NCI-H1436 (cell line): Measurements from ENCODE around the gene MIEN1.
A peak's percentile ranks its signal among the peaks of the same experiment; 100 is the strongest.
"Not testable (repeated sequence)": the region's sequence is repeated elsewhere in the genome, so short reads cannot be mapped to it uniquely, and the experiment has no call there.

Source experiments
- DNase-seq: peaks from one replicate; lab custom pipeline; 2025; lab: John Stamatoyannopoulos, UW

MIEN1 gene

DNA sequence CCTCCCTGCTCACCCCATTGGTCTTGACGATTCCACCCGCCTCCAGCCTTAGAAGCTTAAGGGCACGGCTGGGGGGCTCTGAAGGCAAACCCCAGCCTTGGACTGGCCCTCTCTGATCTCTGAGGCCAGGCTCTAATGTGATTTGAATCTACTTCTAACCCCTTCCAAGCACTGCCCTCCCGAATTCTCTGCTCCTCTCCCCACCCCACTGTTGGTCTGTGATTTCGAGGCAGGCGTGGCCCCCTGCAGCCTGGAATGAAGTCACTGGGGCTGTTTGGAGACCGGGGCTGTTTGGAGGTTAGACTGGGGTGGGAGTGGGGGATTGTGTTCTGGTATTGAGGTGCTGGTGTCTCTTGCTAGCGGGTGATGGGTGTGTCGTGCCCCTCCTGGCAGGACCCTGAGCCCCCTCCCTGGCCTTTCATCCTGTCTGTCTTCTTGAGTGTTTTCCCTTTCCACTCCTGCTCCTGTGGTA, 9.6 kb upstream of the MIEN1 start:
- no peak for DNase-seq

DNA sequence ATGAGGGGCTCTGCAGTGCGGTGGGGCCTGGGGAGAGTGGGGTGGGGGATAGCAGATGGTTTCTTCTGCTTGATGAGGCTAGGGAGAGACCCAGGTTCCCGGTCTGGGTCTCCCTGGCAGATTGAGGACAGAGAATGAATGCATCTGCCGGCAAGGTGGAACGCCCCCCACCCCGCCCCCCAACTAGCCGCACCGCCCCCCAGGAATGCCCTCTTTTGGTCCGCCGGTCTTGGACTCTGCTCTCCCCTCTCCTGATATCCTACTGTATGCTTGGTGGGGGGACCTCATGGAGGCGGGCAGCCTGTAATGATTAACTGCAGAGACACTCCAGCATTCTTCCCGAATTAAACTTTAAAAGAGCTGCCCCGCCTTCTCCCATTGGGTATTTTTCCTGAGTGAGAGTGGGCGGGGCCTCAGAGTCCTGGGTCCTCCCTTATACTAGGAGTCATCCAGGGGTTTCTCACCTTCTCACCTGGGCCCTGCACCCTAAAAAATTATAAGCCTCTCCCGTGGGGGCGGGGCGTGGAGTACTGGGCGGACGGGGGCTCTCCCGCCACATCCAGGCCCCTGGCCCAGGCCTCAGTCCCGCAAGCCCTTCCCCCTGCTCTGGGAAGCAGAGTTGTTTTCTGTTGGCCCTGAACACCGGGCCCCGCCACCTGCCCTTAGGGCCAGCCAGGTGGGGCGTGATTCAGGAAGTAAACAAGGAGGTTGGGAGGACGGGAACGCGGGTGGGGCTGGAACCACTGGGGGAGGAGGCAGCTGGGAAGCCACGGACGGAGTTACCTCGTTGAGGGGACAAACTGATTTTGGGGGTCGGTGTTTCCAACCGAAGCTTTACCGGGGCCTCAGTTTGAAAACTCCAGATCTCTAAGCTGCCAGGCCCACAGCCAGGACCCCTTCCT, 8.9 kb upstream of the MIEN1 start:
- DNase-seq = peak; percentile 56

DNA sequence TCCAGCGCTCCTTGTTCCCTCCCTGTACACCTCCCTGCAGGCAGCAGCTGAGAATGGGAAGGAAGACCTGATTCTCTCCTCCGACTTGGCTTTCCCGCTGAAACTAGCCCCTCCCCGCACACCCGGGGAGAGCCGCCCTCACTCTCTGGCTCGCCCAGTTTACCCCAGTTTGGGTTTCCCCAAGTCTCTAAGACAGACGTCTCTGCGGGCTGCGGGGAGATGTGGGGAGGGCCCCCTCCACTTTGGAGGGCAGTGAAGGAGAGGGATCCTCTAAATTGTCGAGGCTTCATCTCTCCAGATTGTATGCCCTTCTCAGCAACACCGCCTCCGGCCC, 8.2 kb upstream of the MIEN1 start:
- DNase-seq = peak; percentile 31

DNA sequence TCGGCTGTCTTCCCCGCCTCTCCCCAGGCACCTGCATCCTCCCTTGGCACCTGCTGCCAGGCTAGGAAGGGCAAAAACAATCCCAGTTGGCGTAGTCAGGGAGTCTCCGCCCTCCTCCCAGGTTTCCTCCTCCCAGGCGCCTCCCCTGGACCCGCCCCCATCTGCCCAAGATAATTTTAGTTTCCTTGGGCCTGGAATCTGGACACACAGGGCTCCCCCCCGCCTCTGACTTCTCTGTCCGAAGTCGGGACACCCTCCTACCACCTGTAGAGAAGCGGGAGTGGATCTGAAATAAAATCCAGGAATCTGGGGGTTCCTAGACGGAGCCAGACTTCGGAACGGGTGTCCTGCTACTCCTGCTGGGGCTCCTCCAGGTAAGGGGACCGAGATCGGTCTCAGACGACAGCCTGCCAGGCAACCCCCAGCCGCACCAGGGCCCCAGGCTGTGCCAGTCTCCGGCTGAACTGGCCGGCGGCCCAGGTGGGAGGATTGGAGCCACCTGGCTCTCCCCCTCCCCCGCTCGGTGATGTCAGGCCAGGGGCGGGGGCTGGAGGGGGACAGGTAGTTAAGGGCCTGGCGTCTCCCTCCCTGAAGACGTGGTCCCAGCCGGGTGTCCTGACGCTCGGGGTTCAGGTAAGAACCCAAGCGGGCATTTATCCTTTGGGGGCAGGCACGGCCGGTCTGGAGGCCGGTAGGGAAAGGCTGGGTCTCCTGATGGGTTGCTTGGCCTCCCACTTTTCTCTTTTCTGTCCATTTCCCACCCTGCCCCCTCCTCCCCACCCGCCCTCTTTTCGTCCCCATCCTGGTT, 7.6 kb upstream of the MIEN1 start, which contains the start of gene GRB7:
GRB7 (plus strand) TSS at position 179 of the 808 bp plus-strand sequence. CDS start 4,364 bp downstream, outside the sequence.
- DNase-seq = peak; percentile 72

DNA sequence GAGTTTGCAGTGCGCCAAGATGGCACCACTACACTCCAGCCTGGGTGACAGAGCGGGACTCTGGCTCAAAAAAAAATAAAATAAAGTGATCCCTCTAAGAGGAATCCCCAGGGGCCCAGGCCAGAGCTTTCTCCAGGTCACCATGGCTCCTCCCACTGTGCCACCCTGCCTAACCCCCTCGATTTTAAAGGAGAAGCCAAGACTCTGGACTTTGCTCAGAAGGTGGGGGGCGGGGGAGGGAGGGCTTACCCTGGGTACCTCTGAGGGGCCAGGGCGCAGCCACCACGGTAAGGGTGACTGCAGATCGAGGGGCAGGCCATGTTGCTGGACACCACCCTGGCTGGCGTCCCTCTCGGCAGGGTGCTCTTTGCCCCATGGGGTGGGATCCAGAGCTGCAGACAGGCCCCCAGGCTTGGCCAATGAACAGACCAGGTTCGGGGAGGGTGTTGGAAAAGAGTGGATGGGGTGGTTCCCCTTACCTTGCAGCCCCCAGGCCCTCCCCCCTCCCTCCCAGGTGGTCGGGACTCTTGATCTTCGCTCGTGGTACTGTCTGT, 7.0 kb upstream of the MIEN1 start:
- no peak for DNase-seq

DNA sequence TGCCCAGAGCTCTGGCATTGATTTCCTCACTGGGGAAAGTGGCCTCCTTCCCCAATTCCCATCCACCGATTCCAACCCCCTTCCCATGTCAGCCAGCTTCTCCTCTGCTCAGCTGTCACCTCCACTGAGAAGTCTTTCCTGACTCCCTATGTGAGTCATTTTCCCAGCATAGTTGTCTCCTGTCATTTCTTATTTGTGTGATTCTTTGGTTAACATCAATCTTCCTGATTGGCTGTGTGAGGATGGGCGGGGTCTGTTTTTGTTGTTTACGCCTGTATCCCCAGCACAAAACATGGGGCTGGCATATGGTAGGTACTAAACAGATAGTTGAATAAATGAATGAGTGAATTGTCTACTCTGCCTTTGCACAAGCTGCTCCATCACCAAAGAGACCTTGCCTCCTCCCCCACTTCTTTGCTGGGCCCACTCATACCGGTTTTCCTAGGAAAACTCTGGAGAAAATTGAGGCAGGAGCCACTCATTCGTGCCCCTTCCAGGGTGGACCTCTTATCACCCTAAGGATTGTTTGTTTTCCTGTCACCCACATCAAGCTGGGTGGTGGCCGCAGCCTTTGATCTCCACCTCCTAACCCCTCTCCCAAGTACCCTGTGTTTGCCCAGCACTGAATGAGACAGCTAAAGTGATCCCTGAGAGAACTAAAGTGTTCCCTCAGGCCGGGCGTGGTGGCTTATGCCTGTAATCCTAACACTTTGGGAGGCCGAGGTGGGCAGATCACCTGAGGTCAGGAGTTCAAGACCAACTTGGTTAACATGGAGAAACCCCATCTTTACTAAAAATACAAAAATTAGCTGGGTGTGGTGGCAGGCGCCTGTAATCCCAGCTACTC, 6.2 kb upstream of the MIEN1 start:
- DNase-seq = no peak

DNA sequence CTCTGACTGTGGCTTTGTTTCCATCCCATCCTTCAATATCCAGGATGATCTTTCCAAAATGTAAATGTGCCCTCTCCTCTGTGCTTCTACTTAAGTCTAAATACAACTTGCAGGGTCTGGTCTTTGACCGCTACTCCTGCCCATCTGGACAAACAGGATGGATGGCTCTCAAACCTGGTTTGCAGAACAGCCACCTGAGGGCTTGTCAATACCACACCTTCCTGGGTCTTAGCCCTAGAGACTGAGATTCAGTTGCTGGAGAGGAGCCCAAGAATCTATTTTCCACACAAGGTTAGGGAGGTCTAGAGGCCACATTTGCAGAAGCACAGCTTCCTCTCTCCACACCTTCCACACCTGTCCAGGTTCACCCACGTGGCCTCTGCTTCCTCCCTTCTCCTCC, 5.5 kb upstream of the MIEN1 start:
- no peak for DNase-seq

DNA sequence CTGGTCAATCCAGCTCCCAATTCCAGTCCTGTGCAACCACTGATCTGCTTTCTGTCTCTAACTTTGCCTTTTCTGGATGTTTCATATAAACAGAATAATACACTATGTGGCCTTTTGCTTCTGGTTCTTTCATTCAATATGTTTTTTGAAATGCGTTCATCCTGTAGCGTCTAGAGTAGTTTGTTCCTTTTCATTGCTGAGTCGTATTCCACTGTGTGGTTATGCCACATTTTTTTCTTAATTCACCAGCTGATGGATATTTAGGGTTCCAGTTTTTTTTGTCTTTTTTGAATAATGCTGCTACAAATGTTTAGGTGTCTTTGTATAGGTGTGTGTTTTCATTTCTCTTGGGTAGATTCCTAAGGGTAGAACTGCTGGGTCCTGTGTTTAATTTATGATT, 2.3 kb upstream of the MIEN1 start:
- no peak for DNase-seq

DNA sequence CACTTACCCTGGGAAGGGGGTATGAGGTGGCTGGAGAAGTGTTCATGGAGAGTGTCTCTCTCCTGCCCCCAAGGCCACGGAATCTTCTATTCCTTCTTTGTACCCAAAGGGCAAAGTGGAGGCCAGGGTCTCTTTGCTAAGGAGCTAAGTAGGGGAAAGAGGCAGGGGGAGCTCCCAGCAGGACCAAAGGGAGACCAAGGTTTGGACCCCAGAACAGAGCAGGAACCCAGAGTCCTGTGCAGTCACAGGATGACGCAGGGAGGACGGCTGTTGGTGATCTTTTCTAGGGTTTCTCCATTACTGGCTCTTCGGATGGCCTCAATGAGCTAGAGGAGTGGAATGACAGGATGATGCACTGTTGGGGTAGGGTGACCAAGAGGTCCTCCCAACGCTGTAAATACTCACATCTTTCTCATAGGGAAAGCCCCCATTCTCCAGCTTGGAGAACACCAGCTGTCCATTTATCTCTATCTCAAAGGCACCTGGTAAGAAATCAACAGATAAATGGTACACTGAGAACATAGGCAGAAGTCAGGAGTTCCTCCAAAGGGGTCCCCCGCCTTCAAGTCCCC, 966 bp downstream of the MIEN1 start:
- DNase-seq = no peak

DNA sequence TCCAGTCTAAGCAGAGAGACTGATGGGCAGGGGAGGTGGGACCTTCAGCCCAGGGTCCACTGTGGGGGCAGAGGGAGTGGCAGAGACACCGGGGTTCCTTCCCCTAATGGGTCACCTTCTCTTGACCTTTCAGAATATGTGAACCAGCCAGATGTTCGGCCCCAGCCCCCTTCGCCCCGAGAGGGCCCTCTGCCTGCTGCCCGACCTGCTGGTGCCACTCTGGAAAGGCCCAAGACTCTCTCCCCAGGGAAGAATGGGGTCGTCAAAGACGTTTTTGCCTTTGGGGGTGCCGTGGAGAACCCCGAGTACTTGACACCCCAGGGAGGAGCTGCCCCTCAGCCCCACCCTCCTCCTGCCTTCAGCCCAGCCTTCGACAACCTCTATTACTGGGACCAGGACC, 2.8 kb downstream of the MIEN1 start:
- DNase-seq = no peak

DNA sequence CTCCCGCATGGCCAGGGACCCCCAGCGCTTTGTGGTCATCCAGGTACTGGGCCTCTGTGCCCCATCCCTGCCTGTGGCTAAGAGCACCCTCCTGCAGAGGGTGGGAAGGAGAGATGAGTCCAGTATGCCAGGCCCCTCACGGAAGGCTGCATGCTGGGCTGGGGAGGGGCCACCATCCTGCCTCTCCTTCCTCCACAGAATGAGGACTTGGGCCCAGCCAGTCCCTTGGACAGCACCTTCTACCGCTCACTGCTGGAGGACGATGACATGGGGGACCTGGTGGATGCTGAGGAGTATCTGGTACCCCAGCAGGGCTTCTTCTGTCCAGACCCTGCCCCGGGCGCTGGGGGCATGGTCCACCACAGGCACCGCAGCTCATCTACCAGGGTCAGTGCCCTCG, 3.7 kb downstream of the MIEN1 start:
- no peak for DNase-seq

DNA sequence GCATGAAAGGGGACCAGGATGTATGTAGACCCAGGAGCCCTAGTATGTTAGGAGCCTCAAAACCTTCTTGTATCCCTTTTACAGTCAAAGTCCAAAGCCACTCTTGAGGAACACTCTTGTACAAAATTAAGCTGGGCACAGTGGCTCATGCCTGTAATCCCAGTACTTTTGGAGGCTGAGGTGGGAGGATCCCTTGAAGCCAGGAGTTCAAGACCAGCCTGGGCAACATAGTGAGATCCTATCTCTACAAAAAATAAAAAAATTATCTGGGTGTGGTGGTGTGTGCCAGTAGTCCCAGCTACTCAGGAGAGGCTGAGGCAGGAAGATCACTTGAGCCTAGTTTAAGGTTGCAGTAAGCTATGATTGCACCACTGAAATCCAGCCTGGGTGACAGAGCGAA, 4.4 kb downstream of the MIEN1 start:
- not testable (repeated sequence) for DNase-seq

DNA sequence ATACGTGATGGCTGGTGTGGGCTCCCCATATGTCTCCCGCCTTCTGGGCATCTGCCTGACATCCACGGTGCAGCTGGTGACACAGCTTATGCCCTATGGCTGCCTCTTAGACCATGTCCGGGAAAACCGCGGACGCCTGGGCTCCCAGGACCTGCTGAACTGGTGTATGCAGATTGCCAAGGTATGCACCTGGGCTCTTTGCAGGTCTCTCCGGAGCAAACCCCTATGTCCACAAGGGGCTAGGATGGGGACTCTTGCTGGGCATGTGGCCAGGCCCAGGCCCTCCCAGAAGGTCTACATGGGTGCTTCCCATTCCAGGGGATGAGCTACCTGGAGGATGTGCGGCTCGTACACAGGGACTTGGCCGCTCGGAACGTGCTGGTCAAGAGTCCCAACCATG, 5.6 kb downstream of the MIEN1 start:
- no peak for DNase-seq

DNA sequence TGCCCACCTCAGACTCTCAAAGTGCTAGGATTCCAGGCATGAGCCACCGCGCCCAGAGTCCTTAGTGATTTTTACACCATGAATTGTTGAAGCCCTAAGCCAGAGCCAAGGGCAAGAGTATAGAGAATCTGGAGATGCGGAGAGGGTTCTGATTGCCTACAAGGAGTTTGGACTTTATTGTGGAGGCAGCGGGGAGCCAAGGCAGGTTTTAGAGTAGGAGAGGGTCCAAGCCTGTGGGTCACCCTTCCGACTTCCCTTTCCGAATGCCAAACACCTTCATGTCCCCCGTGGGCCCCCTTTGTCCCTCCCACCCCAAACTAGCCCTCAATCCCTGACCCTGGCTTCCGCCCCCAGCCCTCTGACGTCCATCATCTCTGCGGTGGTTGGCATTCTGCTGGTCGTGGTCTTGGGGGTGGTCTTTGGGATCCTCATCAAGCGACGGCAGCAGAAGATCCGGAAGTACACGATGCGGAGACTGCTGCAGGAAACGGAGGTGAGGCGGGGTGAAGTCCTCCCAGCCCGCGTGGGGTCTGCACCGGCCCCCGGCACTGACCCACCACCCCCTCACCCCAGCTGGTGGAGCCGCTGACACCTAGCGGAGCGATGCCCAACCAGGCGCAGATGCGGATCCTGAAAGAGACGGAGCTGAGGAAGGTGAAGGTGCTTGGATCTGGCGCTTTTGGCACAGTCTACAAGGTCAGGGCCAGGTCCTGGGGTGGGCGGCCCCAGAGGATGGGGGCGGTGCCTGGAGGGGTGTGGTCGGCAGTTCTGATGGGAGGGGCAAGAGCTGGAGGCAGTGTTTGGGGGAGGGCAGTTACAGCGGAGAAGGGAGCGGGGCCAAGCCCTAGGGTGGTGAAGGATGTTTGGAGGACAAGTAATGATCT, 7.1 kb downstream of the MIEN1 start:
- no peak for DNase-seq

DNA sequence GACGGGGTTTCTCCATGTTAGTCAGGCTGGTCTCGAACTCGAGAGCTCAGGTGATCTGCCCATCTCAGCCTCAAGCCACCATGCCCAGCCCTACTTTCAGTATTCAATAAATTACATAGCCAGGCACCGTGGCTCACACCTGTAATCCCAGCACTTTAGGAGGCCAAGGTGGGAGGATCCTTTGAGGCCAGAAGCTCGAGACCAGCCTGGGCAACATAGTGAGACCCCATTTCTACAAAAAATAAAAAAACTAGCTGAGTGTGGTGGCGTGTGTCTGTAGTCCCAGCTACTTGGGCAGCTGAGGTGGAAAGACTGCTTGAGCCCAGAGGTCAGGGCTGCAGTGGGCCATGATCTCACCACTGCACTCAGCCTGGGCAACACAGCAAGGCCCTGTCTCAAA, 8.2 kb downstream of the MIEN1 start:
- no peak for DNase-seq

DNA sequence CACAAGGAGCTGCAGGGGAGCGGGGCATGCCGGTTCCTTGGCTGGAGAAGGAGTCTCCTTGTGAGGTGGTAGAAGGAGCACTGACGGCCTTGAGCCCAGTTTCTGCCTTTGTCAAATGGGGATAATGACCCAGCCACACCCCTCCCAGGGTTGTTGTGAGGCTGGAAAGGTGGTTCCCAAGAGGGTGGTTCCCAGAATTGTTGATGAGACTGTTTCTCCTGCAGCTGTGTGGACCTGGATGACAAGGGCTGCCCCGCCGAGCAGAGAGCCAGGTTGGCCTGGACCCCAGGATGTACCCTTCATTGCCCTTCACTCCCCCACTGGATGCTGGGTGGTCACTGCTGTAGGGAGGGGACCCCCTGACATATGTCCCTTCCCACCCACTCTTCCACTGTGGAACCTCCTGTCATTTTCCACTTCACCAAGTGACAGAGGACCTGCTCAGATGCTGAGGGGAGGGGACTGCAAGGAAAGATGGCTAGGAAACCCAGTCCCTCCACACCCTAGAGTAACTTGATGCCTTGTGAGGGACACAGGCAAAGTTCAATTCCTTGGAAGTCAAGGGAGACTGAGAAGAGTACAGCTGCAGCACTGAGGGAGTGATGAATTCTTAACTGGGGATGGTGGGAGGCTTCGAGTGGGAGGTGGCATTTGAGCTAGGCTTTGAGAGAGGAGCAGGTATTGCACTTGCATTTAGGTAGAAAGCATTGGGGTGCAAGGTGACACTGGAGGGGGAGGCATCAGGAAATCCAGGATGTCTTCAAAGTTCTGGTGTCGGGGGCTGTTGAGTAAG, 10.6 kb downstream of the MIEN1 start:
- DNase-seq = no peak

DNA sequence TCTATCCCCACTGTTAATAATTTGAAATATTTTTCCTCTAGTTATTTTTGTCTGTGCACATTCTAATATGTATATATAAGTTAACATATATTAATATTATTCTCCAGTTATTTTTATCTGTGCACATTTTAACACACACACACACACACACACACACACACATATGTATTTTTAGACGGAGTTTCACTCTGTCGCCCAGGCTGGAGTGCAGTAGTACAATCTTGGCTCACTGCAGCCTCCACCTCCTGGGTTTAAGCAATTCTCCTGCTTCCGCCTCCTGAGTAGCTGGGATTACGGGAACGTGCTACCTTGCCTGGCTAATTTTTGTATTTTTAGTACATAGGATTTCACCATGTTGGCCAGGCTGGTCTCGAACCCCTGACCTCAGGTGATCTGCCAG, 12.7 kb downstream of the MIEN1 start:
- DNase-seq = no peak

DNA sequence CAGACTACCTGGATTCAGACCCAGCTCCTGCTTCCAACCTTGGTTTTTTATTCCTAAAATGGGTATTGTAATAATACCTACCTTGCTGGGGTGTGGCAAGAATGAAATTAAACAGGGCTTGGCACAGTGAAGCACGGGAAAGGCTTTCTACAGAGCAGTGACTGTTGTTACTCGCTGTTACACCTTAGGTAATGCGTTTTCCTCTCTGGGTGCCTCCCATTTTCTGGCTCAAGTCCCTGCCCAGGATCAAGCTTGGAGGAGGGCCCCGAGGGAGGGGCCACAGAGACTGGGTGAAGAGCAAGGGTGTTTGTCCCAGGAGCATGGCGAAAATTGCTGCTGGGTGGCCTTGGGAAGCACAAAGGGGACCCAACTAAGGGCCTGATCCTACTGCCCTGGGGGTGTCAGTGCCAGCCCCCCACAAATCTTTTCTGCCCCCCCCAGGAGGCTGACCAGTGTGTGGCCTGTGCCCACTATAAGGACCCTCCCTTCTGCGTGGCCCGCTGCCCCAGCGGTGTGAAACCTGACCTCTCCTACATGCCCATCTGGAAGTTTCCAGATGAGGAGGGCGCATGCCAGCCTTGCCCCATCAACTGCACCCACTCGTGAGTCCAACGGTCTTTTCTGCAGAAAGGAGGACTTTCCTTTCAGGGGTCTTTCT, 13.3 kb downstream of the MIEN1 start:
- no peak for DNase-seq
